CD4-positive, alpha-beta T cell treated with Interleukin-17A for 4 hours (primary cell): ENCODE results near the gene ELAC1.
"Not testable (repeated sequence)": the region's sequence is repeated elsewhere in the genome, so short reads cannot be mapped to it uniquely, and the experiment has no call there.

Experiments
- DNase-seq: peaks from one replicate; pipeline ENCODE4 v3.0.0-alpha.2; 2020; ENCODE audit warnings: mixed read lengths

Gene ELAC1

GRCh38 chr18:50967714-50968661 is at the start of gene ELAC1:
ELAC1 (plus strand) TSS chr18:50968040; CDS start chr18:50974405, 6,365 bp downstream.
- DNase-seq = peak; percentile 72

GRCh38 chr18:50918153-50918552 is 49.7 kb upstream of the ELAC1 start:
- DNase-seq = no peak

GRCh38 chr18:50924372-50924771 is 43.5 kb upstream of the ELAC1 start:
- no peak for DNase-seq

GRCh38 chr18:50926521-50926920 is 41.3 kb upstream of the ELAC1 start:
- no peak for DNase-seq

GRCh38 chr18:50928551-50928950 is 39.3 kb upstream of the ELAC1 start:
- no peak for DNase-seq

GRCh38 chr18:50933684-50934083 is 34.2 kb upstream of the ELAC1 start:
- DNase-seq = no peak

GRCh38 chr18:50934545-50935211 is 33.2 kb upstream of the ELAC1 start:
- no peak for DNase-seq

GRCh38 chr18:50935493-50936191 is 32.2 kb upstream of the ELAC1 start:
- no peak for DNase-seq

GRCh38 chr18:50937183-50937582 is 30.7 kb upstream of the ELAC1 start:
- no peak for DNase-seq

GRCh38 chr18:50938912-50939311 is 28.9 kb upstream of the ELAC1 start:
- DNase-seq = no peak

- no peak for DNase-seq
These were observed 23.5 kb upstream of the ELAC1 start for GRCh38 chr18:50944245-50944932.

- not testable (repeated sequence) for DNase-seq
These were observed 21.9 kb upstream of the ELAC1 start for GRCh38 chr18:50945918-50946317.

- DNase-seq = no peak
These were observed 19.9 kb upstream of the ELAC1 start for GRCh38 chr18:50947899-50948298.

- DNase-seq = no peak
These were observed 18.7 kb upstream of the ELAC1 start for GRCh38 chr18:50949185-50949584.

GRCh38 chr18:50950626-50951025 is 17.2 kb upstream of the ELAC1 start:
- no peak for DNase-seq

- DNase-seq = no peak
These were observed 14.0 kb upstream of the ELAC1 start for GRCh38 chr18:50953822-50954221.

- no peak for DNase-seq
These were observed 12.6 kb upstream of the ELAC1 start for GRCh38 chr18:50955253-50955652.

GRCh38 chr18:50956116-50956515 is 11.7 kb upstream of the ELAC1 start:
- no peak for DNase-seq

GRCh38 chr18:50961974-50962373 is 5.9 kb upstream of the ELAC1 start:
- no peak for DNase-seq

GRCh38 chr18:50969448-50969847 is 1.6 kb downstream of the ELAC1 start:
- no peak for DNase-seq

GRCh38 chr18:50970006-50970405 is 2.2 kb downstream of the ELAC1 start:
- DNase-seq = no peak

GRCh38 chr18:50972404-50972803 is 4.6 kb downstream of the ELAC1 start:
- DNase-seq = not testable (repeated sequence)
